GM18505 (cell line): ENCODE measurements around the gene MFN2.
"Not testable (repeated sequence)": the region's sequence is repeated elsewhere in the genome, so short reads cannot be mapped to it uniquely, and the experiment has no call there.

Source experiments
- ATAC-seq: cut with Tn5 transposase; IDR thresholded peaks from one replicate; pipeline ENCODE4 v1.9.1; 2021; ENCODE audit not compliant: unreplicated experiment
- POLR2A ChIP-seq: IDR thresholded peaks from 4 replicates; pipeline ENCODE4 v1.6.1; 2011; ENCODE audit warnings: borderline replicate concordance; ENCODE audit not compliant: insufficient read depth, insufficient read length; ENCODE audit errors: extremely low read depth

Gene MFN2

GRCh38 chr1:11979851-11980675, at the start of gene MFN2:
Gene MFN2 (plus strand): TSS chr1:11980444. CDS start chr1:11989169, 8,725 bp downstream.
- TF ChIP-seq POLR2A: peak; percentile 77
- ATAC-seq: peak; percentile 91

- ATAC-seq: no peak
- no peak for TF ChIP-seq POLR2A
Measured at GRCh38 chr1:11930571-11931445, 49.4 kb upstream of the MFN2 start.

- TF ChIP-seq POLR2A: no peak
- no peak for ATAC-seq
Measured at GRCh38 chr1:11931845-11932244, 48.4 kb upstream of the MFN2 start.

- TF ChIP-seq POLR2A: peak; percentile 79
- ATAC-seq: peak; percentile 71
Measured at GRCh38 chr1:11934302-11935056, 45.8 kb upstream of the MFN2 start, which contains the start of gene PLOD1. Gene PLOD1 (plus strand): TSS chr1:11934717. CDS start chr1:11934780, 63 bp downstream.

- no peak for ATAC-seq
- no peak for TF ChIP-seq POLR2A
Measured at GRCh38 chr1:11935057-11935412, 45.2 kb upstream of the MFN2 start.

- ATAC-seq: not testable (repeated sequence)
Measured at GRCh38 chr1:11935733-11936132, 44.5 kb upstream of the MFN2 start.

- ATAC-seq: no peak
- TF ChIP-seq POLR2A: no peak
Measured at GRCh38 chr1:11938722-11939526, 41.3 kb upstream of the MFN2 start.

GRCh38 chr1:11939794-11940193, 40.5 kb upstream of the MFN2 start:
- not testable (repeated sequence) for ATAC-seq

GRCh38 chr1:11940260-11940921, 39.9 kb upstream of the MFN2 start:
- TF ChIP-seq POLR2A: no peak
- ATAC-seq: no peak

GRCh38 chr1:11942280-11942679, 38.0 kb upstream of the MFN2 start:
- no peak for ATAC-seq
- no peak for TF ChIP-seq POLR2A

GRCh38 chr1:11943619-11944018, 36.6 kb upstream of the MFN2 start:
- no peak for ATAC-seq
- no peak for TF ChIP-seq POLR2A

GRCh38 chr1:11944358-11944931, 35.8 kb upstream of the MFN2 start:
- ATAC-seq: no peak
- TF ChIP-seq POLR2A: no peak
